NCI-H1417 treated with DMSO at 0.1 percent for 48 hours (cell line): ENCODE data around the gene AMZ1.
"Not testable (repeated sequence)": the region's sequence is repeated elsewhere in the genome, so short reads cannot be mapped to it uniquely, and the experiment has no call there.

Experiments used
- DNase-seq: peaks from one replicate; lab custom pipeline; 2025; lab: John Stamatoyannopoulos, UW

The AMZ1 gene

GRCh38 chr7:2727206-2727605 is 39.2 kb downstream of the AMZ1 start:
- DNase-seq, result not testable (repeated sequence)

- no peak for DNase-seq
Measured at GRCh38 chr7:2728316-2729030, 40.5 kb downstream of the AMZ1 start.

GRCh38 chr7:2729031-2729892 is 41.3 kb downstream of the AMZ1 start:
- DNase-seq, result no peak

DNA sequence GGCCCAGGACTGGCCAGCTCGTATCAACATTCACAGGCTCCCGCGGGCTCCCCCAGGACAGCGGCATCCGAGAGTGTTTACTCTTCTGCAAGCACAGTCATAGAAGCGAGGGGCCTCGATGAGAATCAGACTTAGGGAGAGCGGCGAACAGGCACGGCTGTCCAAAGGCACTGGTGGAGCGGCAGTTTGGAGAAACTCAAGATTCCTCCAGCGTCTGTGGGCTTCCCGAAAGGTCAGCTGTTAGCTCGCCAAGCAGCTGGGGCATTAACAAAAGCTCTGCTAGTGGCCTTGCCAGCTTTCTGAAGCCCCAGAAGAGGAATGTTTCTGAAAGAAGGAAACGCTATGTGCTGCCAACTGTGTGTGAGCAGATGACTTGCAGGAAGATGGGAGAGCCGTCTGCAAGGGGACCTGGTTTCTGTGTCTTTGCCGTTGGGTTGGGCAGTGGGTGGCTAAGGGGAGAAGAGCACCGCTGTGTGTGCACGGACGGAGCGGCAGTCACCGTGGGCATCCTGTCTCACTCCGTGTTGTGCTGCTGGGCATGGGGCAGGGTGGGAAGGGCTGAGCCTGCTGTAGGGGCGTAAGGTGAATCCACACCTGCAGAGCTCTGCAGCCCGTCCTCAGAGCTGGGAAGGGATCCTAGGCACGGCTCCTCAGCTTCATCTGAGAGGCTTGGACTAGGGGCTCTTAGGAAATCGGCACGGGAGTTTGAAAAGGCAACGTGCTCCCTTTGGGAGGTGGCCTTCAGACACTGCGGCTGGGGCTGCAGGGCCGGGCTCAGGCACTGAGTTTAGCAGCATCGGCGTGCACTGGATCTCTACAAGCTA is 42.1 kb downstream of the AMZ1 start:
- no peak for DNase-seq

DNA sequence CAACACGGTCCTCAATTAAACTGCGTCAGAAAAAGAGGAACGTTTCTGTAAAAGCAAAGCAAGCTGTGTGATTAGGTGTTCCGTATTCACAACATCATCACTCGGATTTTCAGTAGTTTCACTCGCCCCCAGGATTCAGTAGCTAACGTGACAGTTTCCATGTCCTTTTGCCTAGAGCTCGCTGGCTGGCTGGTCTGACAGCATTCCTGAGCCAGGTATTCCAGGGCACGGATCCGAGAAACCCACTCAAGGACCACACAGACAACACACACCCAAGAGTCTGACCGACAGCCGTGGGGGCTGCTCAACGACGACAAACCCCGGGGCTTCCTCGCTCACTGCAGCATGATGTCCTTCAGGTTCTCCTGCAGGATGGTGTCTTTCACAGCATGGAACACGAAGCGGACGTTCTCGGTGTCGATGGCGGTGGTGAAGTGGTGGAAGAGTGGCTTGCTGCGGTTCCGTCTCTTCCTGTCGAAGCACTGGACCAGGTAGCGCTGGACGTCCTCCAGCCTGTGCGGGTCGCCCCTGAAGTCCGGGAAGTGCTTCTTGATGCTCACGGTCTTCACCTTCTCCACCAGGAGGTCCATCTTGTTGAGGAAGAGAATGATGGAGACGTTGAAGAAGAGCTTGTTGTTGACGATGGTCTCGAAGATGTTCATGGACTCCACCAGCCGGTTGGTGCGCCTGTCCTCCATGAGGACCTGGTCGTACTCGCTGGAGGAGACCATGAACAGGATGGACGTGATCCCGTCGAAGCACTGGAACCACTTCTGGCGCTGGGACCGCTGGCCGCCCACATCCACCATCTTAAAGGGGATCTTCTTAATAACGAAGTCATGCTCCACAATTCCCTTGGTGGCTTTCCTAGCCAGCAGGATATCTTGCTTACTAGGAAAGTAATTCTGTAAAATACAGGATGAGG is 43.1 kb downstream of the AMZ1 start:
- no peak for DNase-seq

DNA sequence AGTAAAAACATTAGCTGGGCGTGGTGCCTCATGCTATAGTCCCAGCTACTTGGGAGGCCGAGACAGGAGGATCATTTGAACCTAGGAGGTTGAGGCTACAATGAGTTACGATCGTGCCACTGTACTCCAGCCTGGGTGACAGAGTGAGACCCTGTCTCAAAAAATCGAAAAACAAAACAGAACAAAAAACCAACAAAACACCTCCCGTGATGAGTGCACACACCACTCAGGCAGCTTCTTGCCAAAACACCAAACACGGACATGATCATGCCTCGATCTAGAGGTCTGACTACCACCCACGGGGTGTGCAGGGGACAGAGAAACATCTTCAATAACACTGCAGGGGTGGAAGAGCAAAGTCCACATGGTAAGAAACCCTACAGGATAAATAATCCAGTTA is 44.4 kb downstream of the AMZ1 start:
- no peak for DNase-seq

DNA sequence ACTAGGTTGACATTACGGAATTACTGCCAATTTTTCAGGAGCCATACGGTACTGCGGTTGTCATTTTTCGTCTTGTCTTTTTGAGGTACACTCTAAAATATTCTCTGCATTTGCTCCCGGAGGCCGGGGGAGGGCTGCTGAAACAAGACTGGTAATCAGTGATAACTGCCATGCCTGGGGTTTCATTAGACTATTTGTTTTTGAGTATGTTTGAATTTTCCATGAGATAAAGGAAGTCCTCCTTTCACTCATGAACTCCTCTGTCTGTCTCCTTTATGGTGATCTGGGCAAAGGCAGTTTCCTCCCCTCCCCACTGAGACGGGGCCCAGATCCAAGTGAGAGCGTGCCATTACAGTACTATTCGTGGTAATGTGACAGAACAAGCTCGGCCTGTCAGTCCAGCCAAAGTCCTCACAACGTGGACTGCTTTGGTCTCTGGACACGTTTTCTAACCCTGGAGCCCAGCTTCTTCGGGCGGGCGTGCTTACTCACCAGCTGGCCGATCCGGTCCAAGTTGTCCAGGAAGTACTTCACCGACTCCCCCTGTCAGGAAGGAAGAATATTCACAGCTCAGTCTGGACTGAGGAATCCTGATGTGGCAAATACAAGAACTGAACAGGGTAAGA is 45.1 kb downstream of the AMZ1 start:
- no peak for DNase-seq

- no peak for DNase-seq
Measured at GRCh38 chr7:2734084-2734686, 46.2 kb downstream of the AMZ1 start.

GRCh38 chr7:2734751-2735571 is 47.0 kb downstream of the AMZ1 start:
- DNase-seq, result no peak

DNA sequence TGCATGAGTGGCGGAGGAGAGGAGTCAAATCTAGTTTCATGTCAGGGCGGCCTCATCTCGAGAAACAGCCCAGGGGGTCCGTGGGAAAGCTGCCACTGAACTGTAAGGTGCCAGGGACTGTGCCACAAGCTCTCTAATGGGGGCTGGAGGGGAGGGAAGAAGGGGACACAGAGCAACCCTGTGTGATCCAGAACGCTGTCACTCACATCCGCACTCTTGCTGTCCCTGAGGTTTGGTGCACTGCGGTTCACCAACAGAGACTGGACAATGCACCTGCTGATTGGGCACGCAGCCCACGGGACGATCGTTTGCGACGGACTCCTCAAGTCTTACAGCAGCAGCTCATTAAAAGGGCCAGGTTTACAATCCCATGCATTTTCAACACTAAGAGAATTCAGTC is 47.7 kb downstream of the AMZ1 start:
- DNase-seq, result no peak

DNA sequence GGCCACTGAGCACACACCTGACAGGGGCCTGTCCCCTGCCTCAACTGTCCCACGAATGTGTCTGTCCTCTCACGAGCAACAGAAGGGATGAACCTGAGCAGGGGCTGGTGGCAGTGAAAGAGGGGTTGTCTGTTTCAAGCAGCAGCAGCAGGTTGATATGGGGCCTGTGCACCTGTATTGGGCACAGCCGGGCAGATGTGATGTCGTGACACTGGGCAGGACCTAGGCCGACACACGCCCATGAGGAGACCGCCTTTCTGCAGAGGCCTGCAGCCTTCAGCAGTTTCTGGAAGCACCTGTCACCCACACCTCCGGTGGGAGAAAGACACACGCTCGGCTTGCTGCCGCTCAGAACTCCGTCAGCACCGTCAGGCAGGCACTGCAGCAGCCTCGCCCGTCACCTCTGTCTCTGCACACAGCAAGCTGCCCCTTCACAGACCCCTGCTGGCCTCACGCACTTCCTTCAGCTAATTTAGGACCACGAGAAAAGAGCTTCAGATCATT is 48.5 kb downstream of the AMZ1 start:
- no peak for DNase-seq

DNA sequence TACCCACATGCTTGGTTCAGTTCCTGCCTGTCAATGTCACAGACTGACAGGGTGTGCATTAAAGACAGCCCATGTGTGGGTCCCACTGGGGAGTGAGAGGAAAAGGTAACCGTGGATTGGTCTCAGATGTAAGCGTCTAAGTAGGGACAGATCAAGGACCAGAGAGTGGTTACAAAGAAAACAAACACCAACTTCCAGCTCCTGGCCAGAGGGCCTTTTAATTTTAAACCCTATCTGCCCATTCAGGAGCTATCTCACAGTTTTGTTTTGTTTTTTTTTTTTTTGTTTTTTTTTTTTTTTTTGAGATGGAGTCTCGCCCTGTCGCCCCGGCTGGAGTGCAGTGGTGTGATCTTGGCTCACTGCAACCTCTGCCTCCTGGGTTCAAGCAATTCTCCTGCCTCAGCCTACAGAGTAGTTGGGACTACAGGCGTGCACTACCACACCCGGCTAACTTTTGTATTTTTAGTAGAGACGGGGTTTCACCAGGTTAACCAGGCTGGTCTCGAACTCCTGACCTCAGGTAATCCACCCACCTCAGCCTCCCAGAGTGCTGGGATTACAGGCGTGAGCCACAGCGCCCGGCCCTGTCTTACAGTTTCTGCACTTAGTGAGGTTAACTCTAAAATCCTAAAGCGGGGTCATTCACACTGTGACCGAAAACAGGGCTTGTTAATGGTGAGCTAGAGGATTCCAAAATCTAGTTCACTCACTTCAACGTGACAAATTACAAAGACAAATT is 49.2 kb downstream of the AMZ1 start:
- DNase-seq, result not testable (repeated sequence)

DNA sequence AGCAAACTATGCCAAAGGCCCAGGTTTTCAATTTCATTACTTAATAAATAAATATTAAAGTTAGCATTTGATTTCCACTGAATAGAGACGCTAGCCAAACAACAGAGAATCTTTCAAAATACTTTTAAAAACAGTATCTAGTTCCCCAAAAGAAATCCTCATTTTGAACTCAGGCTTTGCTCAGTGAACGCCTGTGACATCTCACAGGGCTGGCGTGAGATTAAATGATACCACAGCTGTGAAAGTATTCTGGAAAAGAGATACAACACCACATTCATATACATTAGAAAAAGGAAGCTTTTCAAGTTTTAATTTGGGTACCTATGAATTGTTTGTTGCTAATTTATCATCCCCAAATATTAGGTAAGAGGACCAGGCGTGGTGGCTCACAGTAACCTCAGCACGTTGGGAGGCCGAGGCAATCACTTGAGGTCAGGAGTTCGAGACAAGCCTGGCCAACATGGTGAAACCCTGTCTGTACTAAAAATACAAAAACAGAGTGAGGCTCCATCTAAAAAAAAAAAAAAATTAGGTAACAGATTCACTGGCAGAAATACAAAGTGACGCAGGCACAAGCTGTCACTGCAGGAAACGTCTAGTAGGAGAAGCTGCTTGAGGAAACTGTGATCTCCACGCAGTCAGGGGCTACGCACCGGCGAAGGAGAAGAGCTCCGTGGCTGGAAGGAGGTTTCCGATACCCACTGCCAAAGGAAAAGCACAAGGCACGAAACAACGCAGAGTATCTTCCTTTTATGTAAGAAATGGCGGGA is 50.0 kb downstream of the AMZ1 start:
- DNase-seq, result no peak

DNA sequence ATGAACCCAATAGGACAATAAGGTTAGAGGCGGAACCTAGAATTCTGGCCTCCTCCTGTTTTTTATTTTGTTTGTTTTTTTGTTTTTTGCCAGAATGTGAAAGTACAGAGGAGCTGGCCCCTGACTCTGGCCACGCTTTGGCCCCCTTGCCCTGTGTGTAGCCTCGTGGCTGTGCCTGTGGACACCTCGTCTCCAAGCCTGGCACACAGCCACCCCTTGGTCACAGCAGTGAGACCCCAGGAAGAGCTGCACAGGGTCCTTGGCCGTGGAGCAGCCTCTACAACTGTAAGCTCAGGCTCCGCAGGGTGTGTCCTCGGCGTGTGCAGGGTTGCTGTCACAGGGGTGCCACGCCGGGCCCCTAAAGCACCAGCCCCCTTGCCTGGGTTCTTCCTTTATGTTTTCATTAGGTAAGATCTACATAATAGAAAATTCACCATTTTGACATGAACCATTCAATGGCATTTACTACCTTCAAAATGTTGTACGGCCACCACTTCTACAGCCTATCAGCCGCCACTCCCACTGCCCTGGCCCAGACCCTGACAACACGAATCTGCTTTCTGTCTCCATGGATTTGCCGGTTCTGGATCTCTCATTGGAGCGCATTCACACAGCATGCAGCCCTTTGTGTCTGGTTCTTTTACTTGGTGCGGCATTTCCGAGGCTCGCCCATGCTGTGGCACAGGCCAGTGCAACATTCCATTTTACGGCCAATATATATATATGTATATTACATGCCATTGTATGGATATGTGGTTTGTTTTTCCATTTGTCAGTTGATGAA is 51.0 kb downstream of the AMZ1 start:
- DNase-seq, result no peak

DNA sequence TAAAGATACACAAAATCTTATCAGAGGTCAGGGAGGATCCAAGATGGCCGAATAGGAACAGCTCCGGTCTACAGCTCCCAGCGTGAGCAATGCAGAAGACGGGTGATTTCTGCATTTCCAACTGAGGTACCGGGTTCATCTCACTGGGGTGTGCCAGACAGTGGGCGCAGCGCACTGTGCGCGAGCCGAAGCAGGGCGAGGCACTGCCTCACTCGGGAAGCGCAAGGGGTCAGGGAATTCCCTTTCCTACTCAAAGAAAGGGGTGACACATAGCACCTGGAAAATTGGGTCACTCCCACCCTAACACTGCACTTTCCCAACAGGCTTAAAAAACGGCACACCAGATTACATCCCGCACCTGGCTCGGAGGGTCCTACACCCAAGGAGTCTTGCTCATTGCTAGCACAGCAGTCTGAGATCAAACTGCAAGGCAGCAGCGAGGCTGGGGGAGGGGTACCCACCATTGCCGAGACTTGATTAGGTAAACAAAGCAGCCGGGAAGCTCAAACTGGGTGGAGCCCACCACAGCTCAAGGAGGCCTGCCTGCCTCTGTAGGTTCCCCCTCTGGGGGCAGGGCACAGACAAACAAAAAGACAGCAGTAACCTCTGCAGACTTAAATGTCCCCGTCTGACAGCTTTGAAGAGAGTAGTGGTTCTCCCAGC is 55.7 kb downstream of the AMZ1 start:
- DNase-seq, result not testable (repeated sequence)

GRCh38 chr7:2748684-2749083 is 60.7 kb downstream of the AMZ1 start:
- DNase-seq, result not testable (repeated sequence)

- no peak for DNase-seq
Measured at GRCh38 chr7:2750004-2750407, 62.0 kb downstream of the AMZ1 start.
